Motor neuron (in vitro differentiated cells): ENCODE data around the gene TEX264. TPM values are rescaled to one million over a fixed set of nuclear protein-coding genes. Genes with fewer than 3 reads are reported as not detected.
A peak's percentile ranks its signal among the peaks of the same experiment; 100 is the strongest.

Experiments used
- ATAC-seq, 8 experiments: fragments of 200-7000 bp; cut with Tn5 transposase; replicated peaks in 6 of 8; 2 replicates each; pipeline ENCODE4 v1.8.0; 2021; ENCODE audit warnings: mild to moderate bottlenecking in 8 of 8, moderate library complexity in 8 of 8
- H3K27ac ChIP-seq, 2 donors: fragments of 250-450 bp; sonication (Bioruptor Pico); 2 replicates each; pipeline ENCODE4 v1.9.0; 2021; ENCODE audit warnings: antibody characterized with exemption in 2 of 2, mild to moderate bottlenecking in 2 of 2, moderate library complexity in 1 of 2
- H3K4me1 ChIP-seq, 2 donors: fragments of 250-450 bp; sonication (Bioruptor Pico); replicated peaks in 1 of 2; 2 replicates each; pipeline ENCODE4 v1.6.1; 2021; ENCODE audit warnings: antibody characterized with exemption in 2 of 2, mild to moderate bottlenecking in 2 of 2, moderate library complexity in 1 of 2
- H3K4me3 ChIP-seq, 5 donors: fragments of 250-450 bp; sonication (Bioruptor Pico); 2 replicates each; pipeline ENCODE4 v1.9.0; 2021; ENCODE audit warnings: antibody characterized with exemption in 5 of 5, mild to moderate bottlenecking in 5 of 5, moderate library complexity in 4 of 5
- WGBS, 10 experiments: fragments of 450-650 bp; shearing (Covaris generic); methylation state at CpG; one replicate each; pipeline ENCODE4 v1.0.0; 2022; 5-methylcytosine and 5-hydroxymethylcytosine counted together
- in situ Hi-C, 9 experiments: fragments of 400-800 bp; cut with MboI; loops; one replicate each; pipeline ENCODE4 v1.15.0; 2021; ENCODE audit warnings: low sequenced_read_pairs in 9 of 9, low pct_unique_long_range_greater_than_20kb in 2 of 9; ENCODE audit not compliant: unreplicated experiment in 9 of 9
- total RNA-seq, 8 experiments: library from RNA; unstranded; fragments of 300-600 nt; gene quantifications; 2 replicates each; pipeline versions ENCODE4 v1.2.3 to v1.2.4, GENCODE V29; 2022

TEX264 gene
- total RNA-seq, 8 experiments from 2014 or later = 16.6 to 64.7 (median 33.0) TPM

DNA sequence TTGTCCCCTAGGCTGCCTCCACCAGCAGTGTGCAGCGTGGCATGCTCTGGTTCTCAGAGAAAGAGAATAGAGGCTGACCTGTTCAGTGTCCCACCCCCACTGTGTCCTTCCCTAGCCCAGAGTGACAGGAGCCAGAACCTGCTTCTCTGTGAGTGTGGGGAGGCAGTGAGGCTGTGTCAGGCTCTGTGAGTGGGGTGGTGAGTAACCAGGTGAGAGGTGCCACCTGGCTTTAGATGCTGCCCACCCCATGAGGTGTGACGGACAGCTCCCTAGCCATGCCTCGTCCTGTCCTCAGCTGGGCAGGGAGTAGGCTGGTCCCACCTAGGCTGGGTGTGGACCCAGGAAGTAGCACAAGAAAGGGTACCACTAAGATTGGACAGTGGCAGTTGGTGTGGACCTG is 6.3 kb downstream of the TEX264 start:
- no peak overlapping the region for H3K27ac ChIP-seq
- H3K4me3 ChIP-seq = no peak overlapping the region
- no peaks in the 10 kb centered on the region for H3K4me1 ChIP-seq
- in situ Hi-C loops = loop anchor here in 2 of 9 experiments (25.0 kb wide), 1 partner anchor 165 kb away; the partner anchor contains the start of gene DCAF1 (in 2 of the 2)
- ATAC-seq = no peak
- 80 to 100% methylated on average over 1 to 2 of the region's 3 CpGs; no CpG with 5 or more reads in 8 of the 10 experiments for WGBS, 10 experiments

GRCh38 chr3:51678186-51678585 is 7.1 kb downstream of the TEX264 start:
- Histone ChIP-seq H3K4me1 (no peaks in the 10 kb centered on the region), H3K27ac (no peak overlapping the region), H3K4me3 (no peak overlapping the region)
- ATAC-seq = no peak
- WGBS, 10 experiments = 100% methylated on average over 1 of the region's 1 CpG; no CpG with 5 or more reads in 9 of the 10 experiments
- in situ Hi-C loops = loop anchor here in 2 of 9 experiments (25.0 kb wide), 1 partner anchor 166 kb away; the partner anchor contains the start of gene DCAF1 (in 2 of the 2)

- 20 to 90% (median 72%) methylated on average over 1 to 2 of the region's 2 CpGs; no CpG with 5 or more reads in 6 of the 10 experiments for WGBS, 10 experiments
- Histone ChIP-seq H3K4me1 (no peaks in the 10 kb centered on the region), H3K27ac (no peak overlapping the region), H3K4me3 (no peak overlapping the region)
- in situ Hi-C loops = loop anchor here in 2 of 9 experiments (25.0 kb wide), 1 partner anchor 166 kb away; the partner anchor contains the start of gene DCAF1 (in 2 of the 2)
- ATAC-seq = peak in 3 of 8 experiments; percentile 68 to 69 (median 69)
Measured at GRCh38 chr3:51678641-51679040, 7.6 kb downstream of the TEX264 start.

DNA sequence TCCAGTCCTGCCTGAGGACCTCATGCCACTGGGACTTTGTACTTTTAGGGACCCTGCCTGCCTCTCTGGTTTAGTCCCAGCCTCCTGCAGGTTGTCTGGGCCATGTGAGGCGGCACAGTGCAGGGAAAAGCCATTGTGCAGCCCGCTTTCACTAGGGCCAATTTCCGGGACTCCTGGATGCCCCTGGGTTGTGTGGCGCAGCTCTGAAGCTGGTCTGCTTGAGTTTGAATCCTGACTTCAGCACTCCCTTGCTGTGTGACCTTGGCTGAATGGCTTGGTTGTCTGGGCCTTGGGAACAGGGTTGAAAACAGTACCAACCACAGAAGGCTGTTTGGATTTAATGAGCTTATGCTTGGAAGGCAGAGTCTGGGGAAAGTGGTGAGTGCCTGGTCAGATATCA is 8.3 kb downstream of the TEX264 start:
- no peak for ATAC-seq
- WGBS, 10 experiments = 92 to 100% (median 100%) methylated on average over 1 to 2 of the region's 4 CpGs; no CpG with 5 or more reads in 6 of the 10 experiments
- H3K4me3 ChIP-seq = no peak overlapping the region
- H3K27ac ChIP-seq = no peak overlapping the region
- no peaks in the 10 kb centered on the region for H3K4me1 ChIP-seq
- in situ Hi-C loops = loop anchor here in 2 of 9 experiments (25.0 kb wide), 1 partner anchor 167 kb away; the partner anchor contains the start of gene DCAF1 (in 2 of the 2)

DNA sequence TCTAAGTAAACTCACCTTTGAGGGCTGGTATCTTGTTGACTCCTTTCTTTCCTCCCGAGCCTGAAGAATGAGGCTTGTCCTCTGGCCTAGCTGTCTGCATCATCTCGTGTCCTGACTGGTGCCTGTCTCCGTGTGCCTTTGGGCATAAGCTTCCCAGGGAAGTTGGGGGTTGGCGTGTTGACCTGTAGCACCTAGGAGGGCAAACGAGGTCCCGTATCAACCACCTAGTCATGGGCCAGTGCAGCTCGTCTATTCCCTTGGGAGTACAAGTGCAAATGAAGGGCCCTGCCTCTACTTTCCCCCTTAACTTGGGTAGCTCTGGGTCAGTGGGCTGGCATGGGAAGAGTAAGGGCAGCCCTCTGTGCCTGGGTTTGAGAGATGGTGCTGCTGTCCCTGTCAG is 8.7 kb downstream of the TEX264 start:
- in situ Hi-C loops = loop anchor here in 2 of 9 experiments (25.0 kb wide), 1 partner anchor 167 kb away; the partner anchor contains the start of gene DCAF1 (in 2 of the 2)
- Histone ChIP-seq H3K27ac (no peak overlapping the region), H3K4me1 (no peaks in the 10 kb centered on the region), H3K4me3 (no peak overlapping the region)
- no peak for ATAC-seq
- WGBS, 10 experiments = 50 to 100% (median 88%) methylated on average over 1 to 4 of the region's 7 CpGs; no CpG with 5 or more reads in 3 of the 10 experiments

DNA sequence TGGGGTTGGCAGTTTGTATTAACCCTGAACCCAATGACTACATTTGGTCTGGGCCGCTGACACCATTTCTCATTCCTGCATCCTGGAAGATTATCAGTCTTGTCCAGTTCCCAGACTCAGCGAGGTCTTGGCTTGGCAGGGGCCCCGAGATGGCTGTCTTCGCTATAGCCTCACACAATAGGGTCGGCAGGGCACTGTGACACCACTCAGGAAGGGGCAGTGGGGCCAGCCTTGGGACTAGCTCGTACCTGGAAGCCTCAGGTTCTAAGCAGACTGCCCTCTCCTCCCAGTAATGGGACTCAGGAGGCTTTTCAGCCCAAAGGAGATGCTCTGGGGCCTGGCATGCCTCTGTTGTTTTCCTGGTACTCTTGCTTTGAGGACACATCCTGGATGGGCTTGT is 9.1 kb downstream of the TEX264 start:
- ATAC-seq = no peak
- H3K4me3 ChIP-seq = no peak overlapping the region
- H3K27ac ChIP-seq = no peak overlapping the region
- in situ Hi-C loops = loop anchor here in 2 of 9 experiments (25.0 kb wide), 1 partner anchor 168 kb away; the partner anchor contains the start of gene DCAF1 (in 2 of the 2)
- H3K4me1 ChIP-seq = no peaks in the 10 kb centered on the region
- WGBS, 10 experiments = 20 to 100% (median 79%) methylated on average over 1 to 6 of the region's 6 CpGs; no CpG with 5 or more reads in 6 of the 10 experiments

DNA sequence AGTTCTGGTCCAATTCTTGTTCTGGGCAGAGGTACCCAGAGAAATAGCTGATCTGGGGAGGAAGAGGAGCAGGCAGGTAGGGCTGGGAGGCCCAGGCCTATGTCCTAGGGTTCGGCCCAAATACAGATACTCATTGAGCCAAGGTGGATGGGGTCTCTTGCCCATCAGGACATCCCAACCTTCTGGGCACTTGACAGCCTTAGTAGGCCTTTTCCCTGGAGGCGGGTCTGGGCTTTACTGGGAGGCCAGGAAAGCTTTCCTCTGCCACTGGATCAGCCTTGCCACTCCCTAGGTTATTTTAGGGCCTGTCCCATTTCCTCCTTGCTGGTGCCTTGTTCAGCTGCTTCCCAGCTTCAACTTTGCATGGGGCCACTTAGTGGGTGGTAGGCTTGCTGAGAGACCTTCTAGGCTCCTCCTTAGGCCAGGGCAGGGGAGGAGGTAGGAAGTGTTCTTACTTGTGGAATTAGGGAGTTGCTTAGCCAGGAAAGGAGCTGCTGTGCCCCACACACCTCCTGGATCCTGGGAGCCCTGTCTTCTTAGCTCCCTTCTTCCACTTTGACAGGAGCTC is 9.7 kb downstream of the TEX264 start:
- Histone ChIP-seq H3K4me1 (no peaks in the 10 kb centered on the region), H3K27ac (no peak overlapping the region), H3K4me3 (no peak overlapping the region)
- peak in 2 of 8 experiments; percentile 44 to 55 for ATAC-seq
- 57 to 100% (median 60%) methylated on average over 1 of the region's 2 CpGs; no CpG with 5 or more reads in 7 of the 10 experiments for WGBS, 10 experiments
- in situ Hi-C loops = loop anchor here in 2 of 9 experiments (25.0 kb wide), 1 partner anchor 168 kb away; the partner anchor contains the start of gene DCAF1 (in 2 of the 2)

GRCh38 chr3:51681453-51681852 is 10.4 kb downstream of the TEX264 start:
- ATAC-seq = no peak
- Histone ChIP-seq H3K27ac (no peak overlapping the region), H3K4me1 (no peaks in the 10 kb centered on the region), H3K4me3 (no peak overlapping the region)
- WGBS, 10 experiments = 14 to 100% (median 40%) methylated on average over 1 to 3 of the region's 3 CpGs; no CpG with 5 or more reads in 5 of the 10 experiments
- in situ Hi-C loops = loop anchor here in 2 of 9 experiments (25.0 kb wide), 1 partner anchor 169 kb away; the partner anchor contains the start of gene DCAF1 (in 2 of the 2)

DNA sequence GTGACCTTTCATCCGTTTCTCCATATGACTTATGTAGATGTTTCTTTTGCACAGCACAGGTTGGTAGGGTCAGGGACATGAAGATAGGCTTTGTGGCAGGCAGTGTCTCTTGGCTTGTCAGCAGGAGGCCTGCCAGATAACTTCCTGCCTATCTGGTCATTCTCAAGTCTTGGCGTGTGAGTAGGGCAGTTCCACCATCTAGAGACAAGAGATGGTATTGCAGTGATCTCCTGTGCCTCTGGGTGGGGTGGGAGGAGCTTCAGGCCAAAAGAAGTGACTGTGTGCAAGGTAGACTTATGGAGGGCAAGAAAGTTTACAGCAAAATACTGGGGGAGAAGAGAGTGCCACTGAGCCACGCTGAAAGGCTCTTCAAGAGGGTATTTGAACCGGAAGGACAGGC is 11.0 kb downstream of the TEX264 start:
- Histone ChIP-seq H3K27ac (no peak overlapping the region), H3K4me1 (no peaks in the 10 kb centered on the region), H3K4me3 (no peak overlapping the region)
- peak; percentile 63 to 92 (median 88) for ATAC-seq
- WGBS, 10 experiments = 0 to 17% (median 3%) methylated on average over 1 to 3 of the region's 4 CpGs; no CpG with 5 or more reads in 2 of the 10 experiments
- in situ Hi-C loops = loop anchor here in 2 of 9 experiments (25.0 kb wide), 1 partner anchor 170 kb away; the partner anchor contains the start of gene DCAF1 (in 2 of the 2)

GRCh38 chr3:51682526-51682925 is 11.5 kb downstream of the TEX264 start:
- H3K27ac ChIP-seq = no peak overlapping the region
- 50 to 72% (median 60%) methylated on average over 2 to 5 of the region's 7 CpGs; no CpG with 5 or more reads in 7 of the 10 experiments for WGBS, 10 experiments
- in situ Hi-C loops = loop anchor here in 2 of 9 experiments (25.0 kb wide), 1 partner anchor 170 kb away; the partner anchor contains the start of gene DCAF1 (in 2 of the 2)
- H3K4me1 ChIP-seq = no peaks in the 10 kb centered on the region
- ATAC-seq = no peak
- H3K4me3 ChIP-seq = no peak overlapping the region

- ATAC-seq = no peak
- in situ Hi-C loops = loop anchor here in 2 of 9 experiments (25.0 kb wide), 1 partner anchor 171 kb away; the partner anchor contains the start of gene DCAF1 (in 2 of the 2)
- 70 to 74% methylated on average over 2 of the region's 2 CpGs; no CpG with 5 or more reads in 8 of the 10 experiments for WGBS, 10 experiments
- no peak overlapping the region for H3K4me3 ChIP-seq
- H3K4me1 ChIP-seq = no peaks in the 10 kb centered on the region
- H3K27ac ChIP-seq = no peak overlapping the region
Measured at GRCh38 chr3:51683566-51683965, 12.5 kb downstream of the TEX264 start.

DNA sequence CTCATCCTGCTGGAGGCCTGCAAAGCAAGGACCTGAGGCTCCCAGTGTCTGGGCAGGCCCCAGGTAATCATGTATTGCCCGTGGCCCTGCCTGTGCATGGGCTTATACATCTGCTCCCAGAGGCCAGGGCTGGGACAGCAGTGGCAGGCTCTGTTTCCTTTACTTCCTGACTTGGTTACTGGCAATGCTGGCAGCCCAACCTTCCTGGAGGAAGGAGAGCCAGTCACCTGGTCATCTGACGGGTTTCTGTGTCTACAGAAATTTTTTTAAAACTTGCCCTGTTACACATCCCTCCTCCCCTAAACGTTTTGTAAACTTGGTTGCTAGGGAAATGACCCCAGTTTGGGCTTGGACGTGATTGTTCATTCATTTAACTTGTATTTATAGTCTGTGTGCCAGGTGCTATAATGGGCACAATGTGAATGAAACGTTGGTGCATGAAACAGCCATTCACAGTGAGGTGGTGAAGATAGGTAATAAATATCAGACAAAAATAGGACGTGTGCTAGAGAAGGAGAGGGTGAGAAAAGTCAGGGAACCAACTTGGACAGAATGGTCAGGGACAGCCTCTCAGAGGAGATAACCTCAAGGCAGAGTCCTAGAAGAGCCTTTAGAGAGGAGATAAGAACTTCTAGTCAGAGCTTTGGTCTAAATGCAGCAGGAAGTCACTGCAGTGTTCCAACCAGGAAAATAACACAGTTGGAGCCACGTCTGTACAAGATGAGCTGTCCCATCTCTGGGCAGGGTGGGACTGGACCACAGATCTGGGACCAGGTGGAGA is 14.1 kb downstream of the TEX264 start:
- ATAC-seq = no peak
- Histone ChIP-seq H3K4me3 (no peak overlapping the region), H3K4me1 (no peaks in the 10 kb centered on the region), H3K27ac (no peak overlapping the region)
- in situ Hi-C loops = loop anchor here in 2 of 9 experiments (25.0 kb wide), 1 partner anchor 173 kb away; the partner anchor contains the start of gene DCAF1 (in 2 of the 2)
- 40 to 90% (median 58%) methylated on average over 1 to 5 of the region's 7 CpGs for WGBS, 10 experiments
